Fibroblast of the aortic adventitia (primary cell): ENCODE data around the gene FOXS1. TPM values are rescaled to one million over a fixed set of nuclear protein-coding genes. Genes with fewer than 3 reads are reported as not detected.

Experiments used
- DNase-seq: peaks from one replicate; pipeline ENCODE4 v3.0.0-alpha.2; 2010; ENCODE audit warnings: low read depth
- H3K4me3 ChIP-seq: 2 replicates; pipeline ENCODE4 v1.5.1; 2011; ENCODE audit warnings: low read depth, mild to moderate bottlenecking, control low read depth, low read length, moderate library complexity
- CTCF ChIP-seq: IDR thresholded peaks from 2 replicates; pipeline ENCODE4 v1.5.1; 2011; ENCODE audit warnings: mild to moderate bottlenecking, low read length, control low read depth, inconsistent platforms; ENCODE audit not compliant: insufficient read depth
- total RNA-seq: library from RNA; depleted of rRNA; stranded (reverse); fragments of >200 nt; gene quantifications from 2 replicates; pipeline ENCODE4 v1.2.3, GENCODE V29; 2012; ENCODE audit warnings: low replicate concordance

FOXS1 gene
- total RNA-seq, 1 donor: 2.3 TPM

GRCh38 chr20:31840906-31841816, 4.2 kb downstream of the FOXS1 start:
- no peak for TF ChIP-seq CTCF
- no peak overlapping the region for H3K4me3 ChIP-seq
- DNase-seq: peak; percentile 59

GRCh38 chr20:31839782-31840487, 5.5 kb downstream of the FOXS1 start:
- no peak overlapping the region for H3K4me3 ChIP-seq
- no peak for TF ChIP-seq CTCF
- no peak for DNase-seq

GRCh38 chr20:31838646-31839292, 6.6 kb downstream of the FOXS1 start:
- H3K4me3 ChIP-seq: no peak overlapping the region
- no peak for DNase-seq
- TF ChIP-seq CTCF: no peak

GRCh38 chr20:31837896-31838397, 7.5 kb downstream of the FOXS1 start:
- DNase-seq: peak; percentile 46
- no peak for TF ChIP-seq CTCF
- H3K4me3 ChIP-seq: no peak overlapping the region

- H3K4me3 ChIP-seq: no peak overlapping the region
- DNase-seq: no peak
- TF ChIP-seq CTCF: no peak
These were observed 8.4 kb downstream of the FOXS1 start for GRCh38 chr20:31836853-31837608.
